ENCODE results near the gene TIGD4. TPM values are rescaled to one million over a fixed set of nuclear protein-coding genes. Genes with fewer than 3 reads are reported as not detected.

TIGD4 gene
- total RNA-seq, 1 experiment from 2014 or later = 0.41 TPM

GRCh38 chr4:152810715-152811287 lies 31.3 kb upstream of the TIGD4 start:
- BruUV-seq (replicated peaks) = no TSS peak
- Histone ChIP-seq H3K27me3 (replicated peaks; ENCODE audit: insufficient read depth, low read depth, low read length, poor library complexity) (no peaks in the 10 kb centered on the region), H3K36me3 (ENCODE audit: insufficient read depth, low read length, poor library complexity, severe bottlenecking) (no peaks in the 10 kb centered on the region), H3K27ac (ENCODE audit: low read depth, low read length, poor library complexity, severe bottlenecking) (no peak overlapping the region), H3K9me3 (ENCODE audit: low read depth, low read length, poor library complexity, severe bottlenecking) (no peaks in the 10 kb centered on the region), H3K4me1 (ENCODE audit: insufficient read depth, low read length, poor library complexity, severe bottlenecking) (no peaks in the 10 kb centered on the region), H3K4me3 (ENCODE audit: low read depth, low read length, poor library complexity, severe bottlenecking) (no peak overlapping the region)
- no peak for DNase-seq (ENCODE audit: low spot score)
- no peak for TF ChIP-seq EZH2 (IDR thresholded peaks at IDR 0.05; ENCODE audit: borderline replicate concordance, low read depth, low read length, poor library complexity, severe bottlenecking)
- TF ChIP-seq, protein P1, sequence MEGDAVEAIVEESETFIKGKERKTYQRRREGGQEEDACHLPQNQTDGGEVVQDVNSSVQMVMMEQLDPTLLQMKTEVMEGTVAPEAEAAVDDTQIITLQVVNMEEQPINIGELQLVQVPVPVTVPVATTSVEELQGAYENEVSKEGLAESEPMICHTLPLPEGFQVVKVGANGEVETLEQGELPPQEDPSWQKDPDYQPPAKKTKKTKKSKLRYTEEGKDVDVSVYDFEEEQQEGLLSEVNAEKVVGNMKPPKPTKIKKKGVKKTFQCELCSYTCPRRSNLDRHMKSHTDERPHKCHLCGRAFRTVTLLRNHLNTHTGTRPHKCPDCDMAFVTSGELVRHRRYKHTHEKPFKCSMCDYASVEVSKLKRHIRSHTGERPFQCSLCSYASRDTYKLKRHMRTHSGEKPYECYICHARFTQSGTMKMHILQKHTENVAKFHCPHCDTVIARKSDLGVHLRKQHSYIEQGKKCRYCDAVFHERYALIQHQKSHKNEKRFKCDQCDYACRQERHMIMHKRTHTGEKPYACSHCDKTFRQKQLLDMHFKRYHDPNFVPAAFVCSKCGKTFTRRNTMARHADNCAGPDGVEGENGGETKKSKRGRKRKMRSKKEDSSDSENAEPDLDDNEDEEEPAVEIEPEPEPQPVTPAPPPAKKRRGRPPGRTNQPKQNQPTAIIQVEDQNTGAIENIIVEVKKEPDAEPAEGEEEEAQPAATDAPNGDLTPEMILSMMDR (conservative IDR thresholded peaks at IDR 0.05; ENCODE audit: low read depth, low read length) = no peak
- intact Hi-C loops (cut with micrococcal nuclease; ENCODE audit: unreplicated experiment) = no loop called here
- CTCF ChIA-PET = no interaction called here
- POLR2A ChIA-PET (ENCODE audit: low non-redundant PET) = no interaction called here

DNA sequence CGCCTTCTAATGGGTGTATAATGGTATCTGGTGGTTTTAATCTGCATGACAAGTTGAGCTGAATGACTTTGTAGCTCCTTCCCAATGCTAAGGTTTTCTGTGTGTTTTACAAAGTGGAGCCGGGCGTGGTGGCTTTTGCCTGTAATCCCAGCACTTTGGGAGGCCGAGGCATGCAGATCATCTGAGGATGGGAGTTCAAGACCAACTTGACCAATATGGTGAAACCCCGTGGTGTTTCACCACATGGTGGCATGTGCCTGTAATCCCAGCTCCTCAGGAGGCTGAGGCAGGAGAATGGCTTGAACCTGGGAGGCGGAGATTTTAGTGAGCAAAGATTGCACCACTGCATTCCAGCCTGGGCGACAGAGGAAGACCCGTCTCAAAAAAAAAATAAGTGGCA lies 29.1 kb upstream of the TIGD4 start:
- no peak for DNase-seq (ENCODE audit: low spot score)
- intact Hi-C loops (cut with micrococcal nuclease; ENCODE audit: unreplicated experiment) = no loop called here
- Histone ChIP-seq H3K4me3 (ENCODE audit: low read depth, low read length, poor library complexity, severe bottlenecking) (no peak overlapping the region), H3K9me3 (ENCODE audit: low read depth, low read length, poor library complexity, severe bottlenecking) (no peaks in the 10 kb centered on the region), H3K27ac (ENCODE audit: low read depth, low read length, poor library complexity, severe bottlenecking) (no peak overlapping the region), H3K27me3 (replicated peaks; ENCODE audit: insufficient read depth, low read depth, low read length, poor library complexity) (no peaks in the 10 kb centered on the region), H3K36me3 (ENCODE audit: insufficient read depth, low read length, poor library complexity, severe bottlenecking) (no peaks in the 10 kb centered on the region), H3K4me1 (ENCODE audit: insufficient read depth, low read length, poor library complexity, severe bottlenecking) (no peaks in the 10 kb centered on the region)
- TF ChIP-seq, protein P1 (conservative IDR thresholded peaks at IDR 0.05; ENCODE audit: low read depth, low read length) = no peak
- TF ChIP-seq EZH2 (IDR thresholded peaks at IDR 0.05; ENCODE audit: borderline replicate concordance, low read depth, low read length, poor library complexity, severe bottlenecking) = no peak
- ChIA-PET POLR2A (ENCODE audit: low non-redundant PET) (no interaction called here), CTCF (no interaction called here)
- no TSS peak for BruUV-seq (replicated peaks)

DNA sequence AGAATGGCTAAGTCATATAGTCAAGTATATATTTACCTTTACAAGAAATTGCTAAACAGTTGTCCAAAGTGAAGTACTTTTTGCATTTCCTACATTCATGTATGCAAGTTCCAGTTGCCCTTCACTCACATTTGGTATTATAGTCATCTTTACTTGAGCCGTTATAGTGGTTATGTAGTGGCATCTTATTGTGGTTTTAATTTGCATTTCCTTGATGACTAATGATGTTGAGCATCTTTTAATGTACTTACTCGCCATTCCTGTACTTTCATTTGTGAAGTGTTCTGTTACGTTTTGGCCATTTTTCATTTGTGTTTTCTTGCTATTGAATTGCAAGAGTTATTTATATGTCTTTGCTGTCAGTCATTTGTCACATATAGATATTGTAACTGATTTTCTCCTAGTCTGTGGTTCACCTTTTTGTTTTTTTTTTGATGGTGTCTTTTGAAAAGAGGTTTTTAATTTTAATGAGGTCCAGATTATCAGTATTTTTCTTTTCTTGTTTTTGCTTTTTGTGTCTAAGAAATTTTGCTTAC lies 27.8 kb upstream of the TIGD4 start:
- DNase-seq (ENCODE audit: low spot score) = peak; percentile 22

More for the DNA sequence above, 27.8 kb upstream of the TIGD4 start:
- POLR2A ChIA-PET (ENCODE audit: low non-redundant PET) = no interaction called here
- no peak overlapping the region for H3K27ac ChIP-seq (ENCODE audit: low read depth, low read length, poor library complexity, severe bottlenecking)
- CTCF ChIA-PET = no interaction called here
- H3K36me3 ChIP-seq (ENCODE audit: insufficient read depth, low read length, poor library complexity, severe bottlenecking) = no peaks in the 10 kb centered on the region
- intact Hi-C loops (cut with micrococcal nuclease; ENCODE audit: unreplicated experiment) = no loop called here
- no peak overlapping the region for H3K4me3 ChIP-seq (ENCODE audit: low read depth, low read length, poor library complexity, severe bottlenecking)
- no peak for TF ChIP-seq EZH2 (IDR thresholded peaks at IDR 0.05; ENCODE audit: borderline replicate concordance, low read depth, low read length, poor library complexity, severe bottlenecking)
- TF ChIP-seq, protein P1 (conservative IDR thresholded peaks at IDR 0.05; ENCODE audit: low read depth, low read length) = no peak
- BruUV-seq (replicated peaks) = no TSS peak
- H3K27me3 ChIP-seq (replicated peaks; ENCODE audit: insufficient read depth, low read depth, low read length, poor library complexity) = no peaks in the 10 kb centered on the region
- H3K9me3 ChIP-seq (ENCODE audit: low read depth, low read length, poor library complexity, severe bottlenecking) = no peaks in the 10 kb centered on the region
- peaks cover 3% of the 10 kb centered on the region for H3K4me1 ChIP-seq (ENCODE audit: insufficient read depth, low read length, poor library complexity, severe bottlenecking)

Data from A673 (cell line).